Neuron (in vitro differentiated cells): ENCODE measurements around the gene TET3.
"Not testable (repeated sequence)": the region's sequence is repeated elsewhere in the genome, so short reads cannot be mapped to it uniquely, and the experiment has no call there.

Experiments used
- H2AFZ ChIP-seq: one replicate; pipeline ENCODE4 v1.6.1; 2013; ENCODE audit warnings: low read depth, mild to moderate bottlenecking, inconsistent platforms, low read length, moderate library complexity
- H3K27me3 ChIP-seq: one replicate; pipeline ENCODE4 v1.6.1; 2013; ENCODE audit warnings: low read length; ENCODE audit not compliant: insufficient read depth
- H3K36me3 ChIP-seq: one replicate; pipeline ENCODE4 v1.6.1; 2013; ENCODE audit warnings: low read length; ENCODE audit not compliant: insufficient read depth
- H3K4me1 ChIP-seq: one replicate; pipeline ENCODE4 v1.6.1; 2013; ENCODE audit warnings: low read length; ENCODE audit not compliant: insufficient read depth
- H3K4me3 ChIP-seq: 2 replicates; pipeline ENCODE4 v1.5.1; 2013; ENCODE audit warnings: mild to moderate bottlenecking, low read length, moderate library complexity
- H3K9me3 ChIP-seq: one replicate; pipeline ENCODE4 v1.6.1; 2013; ENCODE audit warnings: low read length

Gene TET3

DNA sequence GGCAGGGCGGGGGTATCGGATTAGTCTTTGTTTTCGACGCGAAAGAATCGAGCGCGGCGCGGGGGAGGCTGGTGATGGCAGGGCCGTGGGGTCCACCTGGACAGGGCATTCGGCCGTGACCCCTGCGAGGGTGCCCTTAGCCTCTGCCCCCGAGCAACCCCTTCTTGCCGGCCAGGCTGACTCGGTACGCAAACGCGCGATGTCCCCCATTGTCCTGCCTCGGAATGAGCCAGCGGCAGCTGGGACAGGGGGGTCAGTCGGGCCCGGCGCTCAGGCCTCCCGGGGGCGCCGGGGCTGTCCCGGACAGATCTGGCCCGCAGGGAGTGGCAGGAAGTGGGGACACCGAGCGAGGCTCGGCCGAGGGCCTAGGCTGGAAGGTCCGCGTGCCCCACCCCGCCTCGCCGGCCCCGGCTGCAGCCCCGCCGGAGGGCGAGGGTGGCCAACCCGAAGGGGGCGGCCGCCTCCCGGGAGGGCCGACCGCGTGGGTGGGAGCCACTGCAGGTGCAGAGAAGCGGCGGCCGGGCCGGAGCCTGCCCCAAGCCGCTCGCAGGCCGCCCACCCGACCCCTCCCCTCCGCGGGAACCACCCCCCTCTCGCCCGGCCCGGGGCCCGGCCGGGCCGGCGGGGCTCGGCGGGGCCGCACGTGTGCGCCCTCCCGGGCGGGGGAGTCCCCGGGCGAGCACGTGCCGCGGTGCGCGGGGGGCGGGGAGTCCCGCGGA lies at the start of gene TET3:
TET3 (plus strand) TSS at position 708 of the 719 bp plus-strand sequence. CDS start 1,494 bp downstream, outside the sequence.
- Histone ChIP-seq H3K36me3 (peaks cover 21% of the 10 kb centered on the region), H3K4me3 (peak within 1 kb of the TSS; percentile 82), H3K27me3 (no peaks in the 10 kb centered on the region), H2AFZ (peak within 1 kb of the TSS; percentile 41), H3K9me3 (no peaks in the 10 kb centered on the region), H3K4me1 (peaks cover 43% of the 10 kb centered on the region)

DNA sequence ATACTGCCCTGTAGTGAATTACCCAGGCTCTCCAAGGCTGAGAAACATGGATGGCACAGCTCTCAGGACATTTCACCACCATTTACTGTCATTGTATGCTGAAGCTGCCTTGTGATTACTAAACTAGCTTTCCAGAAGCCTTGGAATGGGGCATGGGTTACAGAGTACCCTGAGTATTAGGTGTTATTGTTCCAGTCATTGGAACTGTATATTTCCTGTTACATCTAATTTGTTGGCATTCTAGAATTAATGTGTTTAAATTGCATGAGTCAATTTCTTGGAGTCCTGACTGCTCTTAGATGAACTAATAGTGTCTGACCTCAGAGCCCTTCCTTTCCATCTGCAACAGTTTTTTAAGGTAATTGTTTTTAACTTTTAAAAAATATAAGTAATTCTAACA lies 49.1 kb upstream of the TET3 start:
- H2AFZ ChIP-seq: no peak overlapping the region
- no peaks in the 10 kb centered on the region for H3K27me3 ChIP-seq
- no peak overlapping the region for H3K4me3 ChIP-seq
- peaks cover 60% of the 10 kb centered on the region for H3K36me3 ChIP-seq
- H3K9me3 ChIP-seq: no peaks in the 10 kb centered on the region
- H3K4me1 ChIP-seq: no peaks in the 10 kb centered on the region

DNA sequence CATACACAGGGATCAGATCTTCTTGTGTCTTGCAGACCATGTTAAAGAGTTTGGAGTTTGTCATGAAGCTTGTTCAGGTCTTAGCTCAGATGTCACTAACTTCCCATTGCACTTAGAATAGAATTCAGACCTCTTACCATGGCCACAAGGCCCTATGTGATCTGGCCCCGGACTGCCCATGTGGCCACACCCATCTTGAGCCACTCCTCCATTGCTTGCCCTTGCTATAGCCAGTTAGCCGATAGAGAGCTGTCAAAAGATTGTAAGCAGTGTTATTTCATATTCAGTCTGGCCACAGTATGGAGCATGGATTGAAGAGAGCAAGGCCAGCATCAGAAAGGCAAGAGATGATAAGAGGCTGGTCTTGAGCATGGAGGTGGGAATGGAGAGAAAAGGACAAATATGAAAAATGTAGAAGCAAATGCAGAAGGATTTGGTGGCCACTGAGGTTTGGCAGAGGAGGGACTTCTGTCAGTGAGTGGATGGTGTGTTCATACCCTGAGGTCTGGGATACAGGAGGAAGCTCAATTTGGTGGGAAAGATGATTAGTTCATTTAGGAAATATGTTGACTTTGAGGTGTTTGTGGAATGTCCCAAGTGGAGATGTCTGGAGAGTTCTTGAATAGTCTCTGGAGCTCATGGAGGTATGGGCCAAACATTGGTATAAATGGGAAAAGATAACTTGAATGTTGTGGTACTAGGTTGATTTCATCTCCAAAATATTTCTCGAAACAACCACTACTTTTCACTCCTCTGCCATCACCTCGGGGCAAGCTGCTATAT lies 47.4 kb upstream of the TET3 start:
- Histone ChIP-seq H3K4me1 (no peaks in the 10 kb centered on the region), H3K27me3 (no peaks in the 10 kb centered on the region), H3K36me3 (peaks cover 54% of the 10 kb centered on the region), H3K4me3 (no peak overlapping the region), H2AFZ (no peak overlapping the region), H3K9me3 (no peaks in the 10 kb centered on the region)

DNA sequence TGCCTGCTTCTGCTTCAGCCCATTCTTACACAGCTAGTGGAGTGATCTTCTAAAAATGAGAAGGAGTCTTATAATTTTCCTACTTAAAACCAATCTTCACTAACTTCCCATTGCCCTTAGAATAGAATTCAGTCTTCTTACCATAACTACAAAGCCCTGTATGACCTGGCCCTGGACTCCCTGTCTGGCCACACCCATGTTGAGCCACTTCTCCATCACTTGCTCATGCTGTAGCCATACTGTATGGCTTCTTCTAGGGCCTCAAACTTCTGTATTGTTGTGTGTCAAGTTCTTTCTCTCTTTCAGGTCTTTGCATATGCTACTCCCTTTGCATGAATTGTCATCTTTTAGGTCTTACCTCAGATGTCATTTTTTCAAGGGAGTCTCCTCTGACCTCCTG lies 46.8 kb upstream of the TET3 start:
- Histone ChIP-seq H3K4me1 (no peaks in the 10 kb centered on the region), H3K4me3 (no peak overlapping the region), H3K27me3 (no peaks in the 10 kb centered on the region), H2AFZ (no peak overlapping the region), H3K9me3 (no peaks in the 10 kb centered on the region), H3K36me3 (peaks cover 51% of the 10 kb centered on the region)

DNA sequence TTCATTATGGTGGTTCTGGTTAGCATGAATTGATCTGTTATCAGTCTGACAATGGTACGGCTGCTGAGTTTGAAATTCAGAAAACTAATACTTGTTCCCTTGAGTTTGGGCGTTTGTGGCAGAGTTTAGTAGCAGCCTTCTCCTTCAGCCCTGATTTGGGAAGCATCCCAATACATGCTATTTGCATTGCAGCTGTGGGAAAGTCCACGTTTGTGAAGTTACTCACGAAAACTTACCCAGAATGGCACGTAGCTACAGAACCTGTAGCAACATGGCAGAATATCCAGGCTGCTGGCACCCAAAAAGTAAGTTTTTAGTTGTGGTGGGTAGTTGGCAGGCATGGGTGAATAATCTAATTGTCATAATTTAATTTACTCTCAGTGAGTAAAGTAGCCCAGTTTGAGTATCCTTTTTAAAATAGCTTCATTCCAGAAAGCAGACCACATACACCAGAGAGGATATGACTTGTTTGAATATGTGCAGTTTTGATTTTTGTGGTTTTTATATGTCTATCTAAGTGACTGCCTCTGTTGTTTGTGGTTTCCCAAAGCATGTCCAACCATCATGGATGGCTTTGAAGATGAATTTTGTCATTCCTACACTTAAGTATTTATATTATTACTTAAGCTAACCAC lies 45.9 kb upstream of the TET3 start:
- Histone ChIP-seq H3K9me3 (no peaks in the 10 kb centered on the region), H2AFZ (no peak overlapping the region), H3K36me3 (peaks cover 50% of the 10 kb centered on the region)

DNA sequence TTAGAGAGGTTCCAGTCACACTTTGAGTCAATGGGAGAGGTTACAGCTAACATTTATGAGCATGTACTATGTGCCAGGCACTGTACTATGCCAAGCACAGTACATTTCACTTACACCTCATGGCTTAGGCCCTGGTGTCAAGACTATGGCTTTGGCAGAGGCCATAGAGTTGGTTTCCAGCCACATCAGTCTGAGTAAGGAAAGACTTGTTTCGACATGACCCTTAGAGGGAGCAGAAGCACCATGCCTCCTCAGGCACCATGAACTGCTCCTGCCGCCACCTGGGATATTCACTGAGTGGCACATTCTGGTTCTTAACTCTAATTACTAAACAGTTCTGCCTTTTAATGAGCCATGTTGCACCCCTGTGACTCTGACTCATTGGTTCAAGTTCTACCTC lies 45.3 kb upstream of the TET3 start:
- Histone ChIP-seq H3K4me1 (no peaks in the 10 kb centered on the region), H3K36me3 (peaks cover 51% of the 10 kb centered on the region), H3K4me3 (no peak overlapping the region), H2AFZ (no peak overlapping the region), H3K9me3 (no peaks in the 10 kb centered on the region), H3K27me3 (no peaks in the 10 kb centered on the region)

More for the DNA sequence above, 45.9 kb upstream of the TET3 start:
- no peak overlapping the region for H3K4me3 ChIP-seq
- H3K4me1 ChIP-seq: no peaks in the 10 kb centered on the region
- no peaks in the 10 kb centered on the region for H3K27me3 ChIP-seq

DNA sequence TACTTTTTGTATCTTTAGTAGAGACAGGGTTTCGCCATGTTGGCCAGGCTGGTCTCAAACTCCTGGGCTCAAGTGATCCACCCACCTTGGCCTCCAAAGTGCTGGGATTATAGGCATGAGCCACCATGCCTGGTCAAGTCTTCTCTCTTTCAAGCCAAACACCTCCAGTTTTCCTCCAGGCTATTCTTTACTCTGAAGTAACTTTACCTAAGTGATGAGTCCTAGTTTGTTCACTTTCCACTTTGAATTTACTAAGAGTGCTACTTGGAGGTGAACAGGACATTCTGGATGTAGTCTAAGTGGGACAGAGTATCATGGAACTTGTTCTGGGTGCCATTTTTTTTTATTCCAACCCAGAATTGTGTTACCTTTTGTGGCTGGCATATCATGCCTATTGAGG lies 44.6 kb upstream of the TET3 start:
- not testable (repeated sequence) for H2AFZ ChIP-seq, H3K4me3 ChIP-seq, H3K27me3 ChIP-seq, H3K9me3 ChIP-seq, H3K4me1 ChIP-seq
- H3K36me3 ChIP-seq: peaks cover 58% of the 10 kb centered on the region

DNA sequence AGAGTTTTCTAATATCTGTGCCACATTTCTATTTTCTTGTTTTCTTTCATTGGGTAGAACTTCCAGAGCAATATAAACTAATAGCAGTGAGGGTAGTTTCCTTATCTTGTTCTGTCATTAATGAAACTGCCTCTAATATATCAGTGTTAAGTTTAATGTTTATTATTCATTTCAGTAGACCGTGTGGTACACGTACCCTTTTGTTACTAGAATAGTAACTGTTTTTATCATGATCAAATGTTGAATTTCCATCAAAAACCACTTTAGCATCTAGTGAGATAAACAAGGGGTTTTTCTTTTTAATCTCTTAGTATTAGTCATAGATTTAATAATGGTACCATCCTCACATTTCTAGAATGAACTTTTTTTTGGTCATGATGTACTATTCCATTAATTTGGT lies 42.0 kb upstream of the TET3 start:
- peaks cover 56% of the 10 kb centered on the region for H3K36me3 ChIP-seq
- H3K4me3 ChIP-seq: no peak overlapping the region
- H3K27me3 ChIP-seq: no peaks in the 10 kb centered on the region
- no peaks in the 10 kb centered on the region for H3K9me3 ChIP-seq
- no peaks in the 10 kb centered on the region for H3K4me1 ChIP-seq
- no peak overlapping the region for H2AFZ ChIP-seq

DNA sequence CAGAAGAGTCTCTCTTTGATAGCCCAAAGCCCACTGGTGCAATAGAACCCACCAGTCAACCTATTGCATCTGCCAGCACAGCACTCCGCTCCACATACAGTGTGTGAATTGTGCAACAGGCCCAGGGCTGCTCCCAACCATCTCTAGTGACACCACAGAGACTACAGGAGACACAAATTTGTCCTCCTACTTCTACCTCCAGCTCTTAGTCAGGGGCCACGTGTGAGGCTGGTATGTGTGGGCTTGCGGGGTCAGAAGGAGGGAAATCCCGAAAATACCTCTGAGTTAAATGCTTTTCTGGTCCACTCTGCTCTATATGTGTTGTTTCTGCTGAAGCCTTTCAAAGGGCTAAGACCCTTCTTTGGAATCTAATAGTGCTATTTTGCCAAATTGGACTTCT lies 40.0 kb upstream of the TET3 start:
- H3K4me3 ChIP-seq: no peak overlapping the region
- H3K4me1 ChIP-seq: no peaks in the 10 kb centered on the region
- peaks cover 63% of the 10 kb centered on the region for H3K36me3 ChIP-seq
- H2AFZ ChIP-seq: no peak overlapping the region
- no peaks in the 10 kb centered on the region for H3K27me3 ChIP-seq
- H3K9me3 ChIP-seq: no peaks in the 10 kb centered on the region

DNA sequence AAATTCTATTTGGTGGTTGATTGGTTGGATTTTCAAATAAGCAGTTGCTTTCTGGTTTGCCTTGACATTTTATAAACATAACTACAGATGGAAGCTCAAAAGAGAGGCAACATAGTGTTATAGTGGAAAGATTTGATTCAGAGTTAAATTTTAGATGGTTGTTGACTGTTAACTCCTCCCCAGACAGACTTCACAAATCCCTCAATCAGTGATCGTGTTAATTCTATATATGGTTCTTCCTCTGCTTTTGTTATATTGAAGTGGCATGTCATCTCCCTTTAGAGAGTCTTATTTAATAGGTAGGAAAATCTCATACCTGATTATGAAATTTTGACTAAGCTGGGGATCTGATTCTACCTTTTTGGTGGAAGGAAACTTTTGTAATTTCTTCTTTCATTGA lies 38.5 kb upstream of the TET3 start:
- no peaks in the 10 kb centered on the region for H3K4me1 ChIP-seq
- peaks cover 73% of the 10 kb centered on the region for H3K36me3 ChIP-seq
- no peak overlapping the region for H3K4me3 ChIP-seq
- no peaks in the 10 kb centered on the region for H3K27me3 ChIP-seq
- no peaks in the 10 kb centered on the region for H3K9me3 ChIP-seq
- H2AFZ ChIP-seq: no peak overlapping the region

DNA sequence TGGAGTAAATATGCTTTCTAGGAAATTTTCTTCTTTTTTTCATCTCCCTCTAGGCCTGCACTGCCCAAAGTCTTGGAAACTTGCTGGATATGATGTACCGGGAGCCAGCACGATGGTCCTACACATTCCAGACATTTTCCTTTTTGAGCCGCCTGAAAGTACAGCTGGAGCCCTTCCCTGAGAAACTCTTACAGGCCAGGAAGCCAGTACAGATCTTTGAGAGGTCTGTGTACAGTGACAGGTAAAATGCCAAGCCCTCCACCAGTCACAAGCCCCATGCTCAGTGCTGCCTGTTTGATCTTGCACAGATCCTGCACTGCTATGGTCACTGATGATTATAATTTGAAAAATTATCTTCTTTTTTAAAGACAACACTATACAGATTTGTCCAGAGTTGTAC lies 38.0 kb upstream of the TET3 start:
- Histone ChIP-seq H3K9me3 (no peaks in the 10 kb centered on the region), H3K4me3 (no peak overlapping the region), H3K27me3 (no peaks in the 10 kb centered on the region), H3K4me1 (no peaks in the 10 kb centered on the region), H2AFZ (no peak overlapping the region), H3K36me3 (peaks cover 78% of the 10 kb centered on the region)

DNA sequence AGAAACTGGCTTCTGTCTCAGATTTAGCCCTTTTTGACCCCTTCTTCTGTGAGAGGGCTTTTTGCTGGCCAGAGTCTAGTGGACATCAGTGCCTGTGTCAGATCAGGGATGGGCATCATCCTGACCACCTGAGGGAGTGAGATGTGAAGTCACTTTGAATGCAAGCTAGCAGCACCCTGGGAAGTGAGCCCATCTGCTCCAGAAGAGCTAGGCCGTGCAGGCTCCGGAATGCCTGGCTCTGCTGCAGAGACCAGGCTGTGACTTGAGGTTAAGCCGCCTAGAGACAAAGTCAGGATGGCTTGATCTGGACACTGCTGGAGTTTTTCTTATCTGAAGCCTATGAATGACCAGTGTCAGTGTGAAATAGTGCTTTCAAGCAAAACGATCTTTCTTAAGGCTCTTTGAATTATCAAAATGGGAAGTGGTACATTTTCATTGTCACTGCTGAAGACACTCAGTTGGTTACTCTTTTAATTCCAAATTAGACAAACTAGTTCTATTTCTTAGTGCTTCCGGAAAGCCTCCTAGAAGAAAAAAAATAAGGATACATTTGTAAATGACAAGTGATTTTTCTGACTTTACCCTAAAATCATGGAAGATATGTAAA lies 37.2 kb upstream of the TET3 start:
- Histone ChIP-seq H3K27me3 (no peaks in the 10 kb centered on the region), H3K4me3 (no peak overlapping the region), H2AFZ (no peak overlapping the region), H3K9me3 (no peaks in the 10 kb centered on the region), H3K4me1 (no peaks in the 10 kb centered on the region), H3K36me3 (peaks cover 86% of the 10 kb centered on the region)

DNA sequence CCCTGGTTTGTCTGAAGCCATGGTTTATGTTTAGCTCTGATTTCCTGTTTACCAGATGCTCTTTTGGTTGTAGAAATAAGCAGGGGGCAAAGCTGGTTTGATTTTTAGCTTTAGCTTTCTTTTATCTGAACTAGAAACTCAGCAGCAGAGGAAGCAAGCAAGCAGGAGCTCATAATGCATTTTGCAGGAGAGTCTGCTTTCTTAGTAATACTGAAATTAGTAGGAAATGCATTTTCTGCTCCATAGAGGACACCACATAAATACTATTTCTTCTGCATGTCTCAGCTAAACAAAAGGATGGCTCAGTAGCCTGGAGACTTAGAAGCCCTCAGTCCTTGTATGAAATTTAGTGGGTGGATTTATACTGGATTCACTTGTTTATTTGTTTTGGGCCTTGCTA lies 34.9 kb upstream of the TET3 start:
- no peaks in the 10 kb centered on the region for H3K27me3 ChIP-seq
- H2AFZ ChIP-seq: no peak overlapping the region
- peaks cover 86% of the 10 kb centered on the region for H3K36me3 ChIP-seq
- no peaks in the 10 kb centered on the region for H3K9me3 ChIP-seq
- no peaks in the 10 kb centered on the region for H3K4me1 ChIP-seq
- H3K4me3 ChIP-seq: no peak overlapping the region
